LNCaP clone FGC (cell line): ENCODE measurements around the gene AP1S1.
"Not testable (repeated sequence)": the region's sequence is repeated elsewhere in the genome, so short reads cannot be mapped to it uniquely, and the experiment has no call there.

Experiments
- DNase-seq: peaks from one replicate; pipeline ENCODE4 v3.0.0-alpha.2; 2011; ENCODE audit warnings: low read depth
- H3K4me3 ChIP-seq: 2 replicates; pipeline ENCODE4 v1.5.1; 2011; ENCODE audit warnings: mild to moderate bottlenecking, low read depth, low read length, control low read depth
- CTCF ChIP-seq: IDR thresholded peaks from 2 replicates; pipeline ENCODE4 v1.5.1; 2012; ENCODE audit warnings: mild to moderate bottlenecking; ENCODE audit not compliant: control insufficient read depth, insufficient read depth; ENCODE audit errors: extremely low read depth

The AP1S1 gene

GRCh38 chr7:101153969-101154692 is at the start of gene AP1S1:
Gene AP1S1, plus strand, starts transcription at chr7:101154476. Its CDS starts 39 bp downstream, at chr7:101154515.
- H3K4me3 ChIP-seq, result peak within 1 kb of the TSS; percentile 90
- no peak for TF ChIP-seq CTCF
- peak; percentile 89 for DNase-seq

- TF ChIP-seq CTCF, result no peak
- no peak for DNase-seq
- no peak overlapping the region for H3K4me3 ChIP-seq
Observed at GRCh38 chr7:101104799-101105198, 49.5 kb upstream of the AP1S1 start.

- not testable (repeated sequence) for H3K4me3 ChIP-seq, DNase-seq
Observed at GRCh38 chr7:101105248-101105647, 49.0 kb upstream of the AP1S1 start.

GRCh38 chr7:101106386-101106785 is 47.9 kb upstream of the AP1S1 start:
- no peak overlapping the region for H3K4me3 ChIP-seq
- no peak for TF ChIP-seq CTCF
- no peak for DNase-seq

- TF ChIP-seq CTCF, result no peak
- no peak for DNase-seq
Observed at GRCh38 chr7:101108330-101108857, 45.9 kb upstream of the AP1S1 start.

GRCh38 chr7:101108961-101109360 is 45.3 kb upstream of the AP1S1 start:
- DNase-seq, result no peak
- TF ChIP-seq CTCF, result no peak
- H3K4me3 ChIP-seq, result no peak overlapping the region

More at GRCh38 chr7:101108330-101108857, 45.9 kb upstream of the AP1S1 start:
- H3K4me3 ChIP-seq, result no peak overlapping the region

- no peak for TF ChIP-seq CTCF
- H3K4me3 ChIP-seq, result no peak overlapping the region
- no peak for DNase-seq
Observed at GRCh38 chr7:101109368-101109767, 44.9 kb upstream of the AP1S1 start.
